Right atrium auricular region (tissue), 2 donors: ENCODE results near the gene TUBB. TPM values are rescaled to one million over a fixed set of nuclear protein-coding genes. Genes with fewer than 3 reads are reported as not detected.

Source experiments
- DNase-seq: peaks from one replicate; pipeline ENCODE4 v3.0.0-alpha.2; 2019; ENCODE audit warnings: low spot score
- H3K27ac ChIP-seq, 2 donors: fragments of 200-600 bp; sonication (generic); 1 replicate in 1 of 2; 2 replicates in 1 of 2; pipeline ENCODE4 v1.5.1; 2016 to 2019
- H3K27me3 ChIP-seq, 2 donors: fragments of 200-600 bp; sonication (generic); one replicate each; pipeline versions ENCODE4 v1.5.1 to v1.6.0; 2017 to 2019
- H3K36me3 ChIP-seq: fragments of 200-600 bp; sonication (generic); one replicate; pipeline ENCODE4 v1.5.1; 2016
- H3K4me1 ChIP-seq, 2 donors: fragments of 200-600 bp; sonication (generic); one replicate each; pipeline versions ENCODE4 v1.5.1 to v1.6.0; 2017 to 2019
- H3K4me3 ChIP-seq, 2 donors: fragments of 200-600 bp; sonication (generic); 1 replicate in 1 of 2; 2 replicates in 1 of 2; pipeline ENCODE4 v1.5.1; 2017 to 2019; ENCODE audit warnings: mild to moderate bottlenecking in 1 of 2, moderate library complexity in 1 of 2
- H3K9me3 ChIP-seq, 2 donors: fragments of 200-600 bp; sonication (generic); one replicate each; pipeline ENCODE4 v1.5.1; 2019
- total RNA-seq, 2 donors: library from RNA; depleted of rRNA; stranded (reverse); fragments of >200 nt; gene quantifications; one replicate each; pipeline ENCODE4 v1.1.0, GENCODE V29; 2016
- TF ChIP-seq, protein P1 (sequence below), 2 donors: fragments of 200-600 bp; sonication (generic); IDR thresholded peaks; one replicate each; pipeline ENCODE4 v1.5.1; 2019; ENCODE audit warnings: antibody characterized with exemption in 2 of 2

Gene TUBB
- total RNA-seq = 100 to 1,000 TPM; 121 to 236 TPM

DNA sequence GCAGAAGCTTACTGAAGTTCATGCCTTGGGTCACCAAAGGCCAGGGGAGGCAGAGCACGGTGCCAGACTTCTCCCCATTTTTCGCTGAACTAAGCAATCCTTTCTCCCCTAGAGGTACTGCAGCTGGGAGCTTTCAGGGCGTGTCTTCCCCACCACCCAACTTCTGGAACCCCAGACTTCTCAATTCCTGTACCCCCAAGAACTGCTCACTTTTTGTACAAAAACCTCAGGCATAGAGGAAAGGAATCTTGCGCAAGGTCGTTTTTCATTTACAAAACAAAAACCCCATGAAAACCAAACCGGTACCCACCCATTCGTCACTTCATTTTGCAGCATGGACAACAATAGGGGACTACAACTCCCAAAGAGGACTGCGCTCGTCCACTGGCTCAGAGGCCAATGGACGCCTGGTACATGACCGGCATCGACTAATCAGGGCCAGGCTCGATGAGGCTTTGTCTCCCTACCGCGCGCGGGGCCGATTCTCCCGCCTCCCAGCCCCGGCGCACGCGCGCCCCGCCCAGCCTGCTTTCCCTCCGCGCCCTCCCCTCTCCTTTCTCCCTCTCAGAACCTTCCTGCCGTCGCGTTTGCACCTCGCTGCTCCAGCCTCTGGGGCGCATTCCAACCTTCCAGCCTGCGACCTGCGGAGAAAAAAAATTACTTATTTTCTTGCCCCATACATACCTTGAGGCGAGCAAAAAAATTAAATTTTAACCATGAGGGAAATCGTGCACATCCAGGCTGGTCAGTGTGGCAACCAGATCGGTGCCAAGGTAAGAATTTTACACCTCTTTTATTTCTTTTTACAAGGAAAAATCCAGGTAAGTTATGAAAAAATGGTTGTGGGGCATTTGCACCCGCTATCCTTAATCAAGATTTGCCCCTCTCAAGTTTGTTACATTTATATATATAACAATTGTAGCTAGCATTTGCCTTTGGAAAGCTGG lies at the start of gene TUBB:
TSS of gene TUBB (plus strand) at position 562 of the 947 bp plus-strand sequence. CDS start at position 717, 155 bp downstream.
- no peaks in the 10 kb centered on the region for H3K9me3 ChIP-seq
- peaks cover 29% of the 10 kb centered on the region for H3K36me3 ChIP-seq
- TF ChIP-seq, protein P1, sequence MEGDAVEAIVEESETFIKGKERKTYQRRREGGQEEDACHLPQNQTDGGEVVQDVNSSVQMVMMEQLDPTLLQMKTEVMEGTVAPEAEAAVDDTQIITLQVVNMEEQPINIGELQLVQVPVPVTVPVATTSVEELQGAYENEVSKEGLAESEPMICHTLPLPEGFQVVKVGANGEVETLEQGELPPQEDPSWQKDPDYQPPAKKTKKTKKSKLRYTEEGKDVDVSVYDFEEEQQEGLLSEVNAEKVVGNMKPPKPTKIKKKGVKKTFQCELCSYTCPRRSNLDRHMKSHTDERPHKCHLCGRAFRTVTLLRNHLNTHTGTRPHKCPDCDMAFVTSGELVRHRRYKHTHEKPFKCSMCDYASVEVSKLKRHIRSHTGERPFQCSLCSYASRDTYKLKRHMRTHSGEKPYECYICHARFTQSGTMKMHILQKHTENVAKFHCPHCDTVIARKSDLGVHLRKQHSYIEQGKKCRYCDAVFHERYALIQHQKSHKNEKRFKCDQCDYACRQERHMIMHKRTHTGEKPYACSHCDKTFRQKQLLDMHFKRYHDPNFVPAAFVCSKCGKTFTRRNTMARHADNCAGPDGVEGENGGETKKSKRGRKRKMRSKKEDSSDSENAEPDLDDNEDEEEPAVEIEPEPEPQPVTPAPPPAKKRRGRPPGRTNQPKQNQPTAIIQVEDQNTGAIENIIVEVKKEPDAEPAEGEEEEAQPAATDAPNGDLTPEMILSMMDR (IDR thresholded peaks at IDR 0.05) = no peak
- peak; percentile 98 for DNase-seq
- peaks cover 0 to 65% of the 10 kb centered on the region in 2 donors for H3K4me1 ChIP-seq
- peak within 1 kb of the TSS; percentile 92 to 95 for H3K27ac ChIP-seq
- no peaks in the 10 kb centered on the region for H3K27me3 ChIP-seq
- peak within 1 kb of the TSS; percentile 82 to 85 for H3K4me3 ChIP-seq

DNA sequence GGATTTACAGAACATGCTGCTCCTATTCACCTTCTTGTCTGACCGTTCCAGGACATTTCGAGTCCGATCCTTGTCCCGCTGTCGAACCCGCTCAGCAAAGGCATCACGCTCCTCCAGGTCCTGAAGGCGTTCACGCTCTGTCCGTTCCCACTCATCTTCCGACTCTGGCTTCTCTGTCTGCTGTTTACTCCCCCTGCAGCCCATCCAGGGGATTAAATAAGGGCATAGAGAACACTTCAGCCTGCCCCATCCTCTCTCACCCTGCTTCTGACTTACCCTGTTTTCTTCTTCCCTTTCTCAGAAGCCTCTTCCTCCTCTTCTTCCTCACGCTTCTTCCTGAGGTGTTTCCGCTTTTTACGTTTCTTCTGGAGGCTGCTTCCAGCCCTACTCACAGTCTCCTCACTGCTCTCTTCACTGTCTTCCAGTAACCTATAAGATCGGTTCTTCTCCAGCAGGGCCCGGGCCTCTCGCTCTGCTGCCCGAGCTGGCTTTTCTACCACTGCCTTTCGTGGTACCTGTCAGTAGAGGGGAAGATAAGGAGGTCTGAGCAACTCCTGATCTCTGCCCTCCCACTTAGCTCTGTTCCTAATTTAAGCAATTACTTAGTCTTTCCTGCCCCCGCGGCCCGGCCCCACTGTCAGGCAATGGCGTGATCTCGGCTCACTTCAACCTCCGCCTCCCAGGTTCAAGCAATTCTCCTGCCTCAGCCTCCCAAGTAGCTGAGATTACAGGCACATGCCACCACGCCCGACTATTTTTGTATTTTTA lies 49.2 kb upstream of the TUBB start:
- no peak for DNase-seq
- H3K27me3 ChIP-seq = no peaks in the 10 kb centered on the region
- H3K36me3 ChIP-seq = peaks cover 36% of the 10 kb centered on the region
- TF ChIP-seq, protein P1 (IDR thresholded peaks at IDR 0.05) = no peak
- no peak overlapping the region for H3K4me3 ChIP-seq
- H3K27ac ChIP-seq = no peak overlapping the region
- peaks cover 0 to 20% of the 10 kb centered on the region in 2 donors for H3K4me1 ChIP-seq
- no peaks in the 10 kb centered on the region for H3K9me3 ChIP-seq

DNA sequence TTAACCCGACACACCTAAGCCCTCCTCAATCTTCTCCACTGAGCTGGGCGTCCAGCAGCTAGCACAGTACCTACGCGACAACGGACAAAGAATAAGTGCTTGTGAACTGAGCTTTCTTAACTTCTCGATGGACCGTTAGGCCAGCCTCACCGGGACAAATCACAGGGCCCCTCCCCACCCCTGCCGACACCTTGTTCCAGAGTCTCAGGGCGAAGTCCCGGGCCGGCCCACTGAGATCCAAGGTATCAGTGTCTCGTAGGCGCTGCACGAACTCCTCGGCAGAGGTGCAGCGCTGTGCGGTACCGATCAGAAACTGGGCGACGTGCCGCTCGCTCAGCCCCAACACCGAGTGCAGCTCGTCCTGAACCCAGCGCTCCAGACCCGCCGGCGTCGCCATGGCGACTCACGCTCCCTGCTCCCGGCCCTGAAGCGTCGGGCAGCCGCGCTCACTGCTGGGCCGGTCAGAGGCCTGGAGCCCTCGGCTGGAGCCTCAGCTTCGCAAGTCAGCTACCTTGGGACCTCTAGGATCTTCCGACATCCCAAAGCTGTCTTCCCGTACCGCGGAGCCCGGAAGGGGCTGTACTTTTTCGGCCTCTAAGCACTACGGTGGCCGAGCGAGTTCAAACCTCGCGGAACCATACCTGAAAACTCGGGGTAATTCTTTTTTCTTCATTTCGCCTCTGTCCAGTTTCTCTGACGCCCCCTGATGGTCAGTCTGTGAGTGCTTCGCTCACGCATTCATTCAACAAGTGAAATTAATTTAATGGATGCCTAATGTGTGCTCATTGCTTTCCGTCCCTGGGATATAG lies 47.5 kb upstream of the TUBB start, which contains the start of gene DHX16:
TSS of gene DHX16 (minus strand) at position 562 of the 809 bp plus-strand sequence. CDS start at position 397, 165 bp downstream.
- Histone ChIP-seq H3K36me3 (peaks cover 43% of the 10 kb centered on the region), H3K4me1 (peaks cover 0 to 20% of the 10 kb centered on the region in 2 donors), H3K27ac (peak within 1 kb of the TSS; percentile 78 to 79), H3K27me3 (no peaks in the 10 kb centered on the region), H3K9me3 (no peaks in the 10 kb centered on the region), H3K4me3 (peak within 1 kb of the TSS; percentile 85 to 92)
- TF ChIP-seq, protein P1 (IDR thresholded peaks at IDR 0.05) = peak; percentile 82 to 91
- DNase-seq = peak; percentile 97

DNA sequence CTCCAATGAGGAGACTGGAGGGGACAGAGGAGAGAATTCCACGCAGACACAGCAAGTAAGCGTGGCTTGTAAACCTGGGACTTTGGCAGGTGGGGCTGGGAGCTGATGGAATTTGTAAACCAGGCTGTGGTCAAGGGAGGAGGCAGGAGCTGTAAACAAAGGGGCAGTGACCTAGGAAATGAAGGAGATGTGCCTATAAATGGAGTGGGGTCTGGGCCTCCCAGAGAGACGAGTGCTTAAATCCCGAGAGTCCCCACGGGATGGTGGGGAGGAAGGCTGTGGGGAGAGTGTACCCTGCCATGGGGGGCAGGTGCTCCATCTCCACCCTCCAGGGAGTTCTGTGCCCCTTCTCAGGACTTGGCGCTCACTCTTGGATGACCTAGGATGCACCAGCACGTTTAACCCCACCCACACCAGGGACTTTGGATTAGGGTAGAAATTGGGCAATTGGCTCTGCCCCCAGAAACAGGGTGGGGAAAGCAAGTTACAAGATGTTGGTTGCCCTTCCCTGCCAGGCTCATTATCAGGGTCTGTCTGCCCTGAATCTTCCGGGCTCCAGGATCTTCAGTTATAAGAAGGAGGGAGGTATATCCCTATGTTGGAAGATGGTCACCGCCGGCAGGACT lies 43.4 kb upstream of the TUBB start:
- Histone ChIP-seq H3K27me3 (no peaks in the 10 kb centered on the region), H3K9me3 (no peaks in the 10 kb centered on the region), H3K4me1 (peaks cover 0 to 39% of the 10 kb centered on the region in 2 donors), H3K4me3 (no peak overlapping the region), H3K27ac (no peak overlapping the region), H3K36me3 (peaks cover 49% of the 10 kb centered on the region)
- TF ChIP-seq, protein P1 (IDR thresholded peaks at IDR 0.05) = no peak
- no peak for DNase-seq
